H1 (cell line): ENCODE results near the gene SPSB1. TPM values are rescaled to one million over a fixed set of nuclear protein-coding genes. Genes with fewer than 3 reads are reported as not detected.

Experiments
- CTCF ChIA-PET: fragments of 300-600 bp; sonication (Branson Sonifier 250); formaldehyde crosslinking; loops from one replicate; lab custom pipeline; 2021; ENCODE audit not compliant: partially characterized antibody; lab: Charles Lee
- POLR2A ChIA-PET: fragments of 300-600 bp; sonication (Branson Sonifier 250); formaldehyde crosslinking; loops from one replicate; lab custom pipeline; 2021; ENCODE audit warnings: inconsistent platforms; ENCODE audit not compliant: partially characterized antibody; lab: Charles Lee
- DNase-seq, 2 experiments: peaks; one replicate each; pipeline versions ENCODE4 v3.0.0 to v3.0.0-alpha.2; 2010 to 2022; ENCODE audit warnings: low spot score in 2 of 2, low read depth in 1 of 2, mixed read lengths in 1 of 2
- FAIRE-seq: peaks from 2 replicates; lab custom pipeline; 2011; peaks lifted over from hg19 to GRCh38; lab: Jason Lieb, UNC
- H2AFZ ChIP-seq: 2 replicates; pipeline ENCODE4 v1.8.1; 2012; ENCODE audit warnings: low read length, inconsistent platforms
- H2AK5ac ChIP-seq: 2 replicates; pipeline ENCODE4 v1.6.1; 2013; ENCODE audit warnings: low read depth, low read length
- H2BK120ac ChIP-seq: replicated peaks from 2 replicates; pipeline ENCODE3; 2013; ENCODE audit warnings: low read depth, low read length, inconsistent platforms
- H2BK12ac ChIP-seq: 2 replicates; pipeline ENCODE4 v1.6.1; 2013; ENCODE audit warnings: low read depth, low read length
- H2BK15ac ChIP-seq: 2 replicates; pipeline ENCODE4 v1.6.1; 2013; ENCODE audit warnings: low read length
- H2BK20ac ChIP-seq: 2 replicates; pipeline ENCODE4 v1.6.1; 2013; ENCODE audit warnings: low read length
- H2BK5ac ChIP-seq: 2 replicates; pipeline ENCODE4 v1.6.1; 2013; ENCODE audit warnings: low read depth, low read length
- H3K14ac ChIP-seq: 2 replicates; pipeline ENCODE4 v1.6.1; 2013; ENCODE audit warnings: inconsistent platforms; ENCODE audit not compliant: insufficient read length
- H3K18ac ChIP-seq: 2 replicates; pipeline ENCODE4 v1.6.1; 2013; ENCODE audit warnings: low read length; ENCODE audit errors: extremely low read depth
- H3K23ac ChIP-seq: 2 replicates; pipeline ENCODE4 v1.6.1; 2013; ENCODE audit warnings: inconsistent platforms; ENCODE audit not compliant: insufficient read length
- H3K23me2 ChIP-seq: 2 replicates; pipeline ENCODE4 v1.6.1; 2013; ENCODE audit warnings: low read depth, low read length
- H3K27ac ChIP-seq: 2 replicates; pipeline ENCODE4 v1.6.1; 2011; ENCODE audit warnings: low read depth, low read length, inconsistent platforms
- H3K27me3 ChIP-seq, 4 experiments: replicated peaks in 1 of 4; 1 replicate in 1 of 4; 2 replicates in 3 of 4; pipeline versions ENCODE4 v1.6.1 to v1.8.1; 2011 to 2013; ENCODE audit warnings: low read length in 3 of 4, mild to moderate bottlenecking in 3 of 4, inconsistent platforms in 2 of 4, mixed read lengths in 2 of 4, moderate library complexity in 1 of 4; ENCODE audit not compliant: control insufficient read depth in 3 of 4, insufficient read depth in 3 of 4; ENCODE audit errors: extremely low read depth in 1 of 4
- H3K36me3 ChIP-seq, 4 experiments: 2 replicates each; pipeline versions ENCODE4 v1.6.1 to v1.8.1; 2011 to 2013; ENCODE audit warnings: mild to moderate bottlenecking in 4 of 4, low read length in 3 of 4, moderate library complexity in 2 of 4, control low read depth in 1 of 4, inconsistent platforms in 1 of 4; ENCODE audit not compliant: insufficient read depth in 4 of 4, control insufficient read depth in 2 of 4
- H3K4ac ChIP-seq: replicated peaks from 2 replicates; pipeline ENCODE3; 2013; ENCODE audit warnings: low read length, low read depth, mixed read lengths, inconsistent platforms; ENCODE audit not compliant: insufficient read length
- H3K4me1 ChIP-seq, 4 experiments: replicated peaks in 1 of 4; 1 replicate in 1 of 4; 2 replicates in 3 of 4; pipeline versions ENCODE4 v1.6.1 to v1.8.1; 2011 to 2013; ENCODE audit warnings: low read length in 3 of 4, inconsistent platforms in 2 of 4, mixed read lengths in 1 of 4; ENCODE audit not compliant: insufficient read depth in 4 of 4, control insufficient read depth in 3 of 4
- H3K4me2 ChIP-seq, 2 experiments: 2 replicates each; pipeline versions ENCODE4 v1.6.1 to v1.8.1; 2011 to 2013; ENCODE audit warnings: low read depth in 2 of 2, low read length in 2 of 2, control low read depth in 1 of 2, inconsistent platforms in 1 of 2, mild to moderate bottlenecking in 1 of 2; ENCODE audit not compliant: insufficient read depth in 1 of 2
- H3K4me3 ChIP-seq, 4 experiments: fragments of 200-600, 300-600 bp in 1 of 4; sonication (generic), shearing (Covaris generic), sonication (Bioruptor Twin) in 1 of 4; 2 replicates each; pipeline versions ENCODE4 v1.5.1 to v1.8.1; 2011 to 2016; ENCODE audit warnings: low read length in 4 of 4, low read depth in 3 of 4, control low read depth in 2 of 4, inconsistent platforms in 2 of 4, mild to moderate bottlenecking in 2 of 4, mixed read lengths in 1 of 4, moderate library complexity in 1 of 4; ENCODE audit not compliant: insufficient read depth in 2 of 4; ENCODE audit errors: extremely low read depth in 1 of 4
- H3K56ac ChIP-seq: replicated peaks from 2 replicates; pipeline ENCODE3; 2013; ENCODE audit warnings: low read depth, mild to moderate bottlenecking, mixed read lengths, low read length, inconsistent platforms; ENCODE audit not compliant: insufficient read length
- H3K79me1 ChIP-seq: 2 replicates; pipeline ENCODE4 v1.6.1; 2013; ENCODE audit warnings: low read depth, low read length, control low read depth
- H3K79me2 ChIP-seq, 2 experiments: 2 replicates each; pipeline versions ENCODE4 v1.6.1 to v1.8.1; 2012 to 2013; ENCODE audit warnings: low read length in 2 of 2, mild to moderate bottlenecking in 2 of 2, inconsistent platforms in 1 of 2; ENCODE audit not compliant: insufficient read depth in 2 of 2, control insufficient read depth in 1 of 2
- H3K9ac ChIP-seq, 4 experiments: replicated peaks in 1 of 4; 1 replicate in 1 of 4; 2 replicates in 3 of 4; pipeline versions ENCODE4 v1.6.1 to v1.8.1; 2011 to 2013; ENCODE audit warnings: low read depth in 3 of 4, low read length in 3 of 4, control low read depth in 2 of 4, mild to moderate bottlenecking in 2 of 4, moderate library complexity in 2 of 4, inconsistent platforms in 1 of 4; ENCODE audit errors: extremely low read depth in 1 of 4
- H3K9me3 ChIP-seq, 2 experiments: 2 replicates each; pipeline versions ENCODE4 v1.6.1 to v1.8.1; 2012 to 2013; ENCODE audit warnings: mild to moderate bottlenecking in 2 of 2, moderate library complexity in 2 of 2, control low read depth in 1 of 2, inconsistent platforms in 1 of 2, low read depth in 1 of 2, low read length in 1 of 2, mixed read lengths in 1 of 2; ENCODE audit not compliant: insufficient read depth in 2 of 2
- H4K20me1 ChIP-seq, 2 experiments: replicated peaks in 1 of 2; 2 replicates each; pipeline versions ENCODE3 to v1.8.1; 2011 to 2013; ENCODE audit warnings: inconsistent platforms in 2 of 2, low read length in 2 of 2, mild to moderate bottlenecking in 1 of 2; ENCODE audit not compliant: insufficient read depth in 2 of 2, control insufficient read depth in 1 of 2
- H4K5ac ChIP-seq: 2 replicates; pipeline ENCODE4 v1.6.1; 2013; ENCODE audit warnings: low read length, low read depth, mixed read lengths, inconsistent platforms; ENCODE audit not compliant: insufficient read length
- H4K8ac ChIP-seq: 2 replicates; pipeline ENCODE4 v1.8.0; 2013; ENCODE audit warnings: mild to moderate bottlenecking, moderate library complexity, low read length, inconsistent platforms; ENCODE audit not compliant: insufficient read depth; ENCODE audit errors: extremely low read depth
- H4K91ac ChIP-seq: replicated peaks from 2 replicates; pipeline ENCODE3; 2013; ENCODE audit warnings: low read length, mixed read lengths, inconsistent platforms; ENCODE audit not compliant: insufficient read length
- ATF2 ChIP-seq: IDR thresholded peaks from 2 replicates; pipeline ENCODE4 v1.6.1; 2012; ENCODE audit warnings: low read length, inconsistent platforms
- ATF3 ChIP-seq: IDR thresholded peaks from 2 replicates; pipeline ENCODE4 v1.6.1; 2011; ENCODE audit warnings: low read depth, mild to moderate bottlenecking, low read length; ENCODE audit not compliant: insufficient read depth
- GTF2F1 ChIP-seq: IDR thresholded peaks from 2 replicates; pipeline ENCODE4 v1.6.1; 2012; ENCODE audit warnings: low read depth, low read length, improper control_type of control experiment, borderline replicate concordance
- KDM1A ChIP-seq: fragments of 200-600, 300-600 bp; sonication (generic); IDR thresholded peaks from 2 replicates; pipeline ENCODE4 v1.7.1; 2016; ENCODE audit warnings: mild to moderate bottlenecking, low read length, borderline replicate concordance
- MAFK ChIP-seq: IDR thresholded peaks from 2 replicates; pipeline ENCODE4 v1.6.1; 2012; ENCODE audit warnings: low read depth, mild to moderate bottlenecking, improper control_type of control experiment, low read length
- MAX ChIP-seq: IDR thresholded peaks from 2 replicates; pipeline ENCODE4 v1.6.1; 2012; ENCODE audit warnings: inconsistent platforms
- RNF2 ChIP-seq: fragments of 200-900, 300-1000 bp; sonication (generic); IDR thresholded peaks from 2 replicates; pipeline ENCODE4 v1.7.1; 2016; ENCODE audit warnings: borderline replicate concordance, low read depth, mild to moderate bottlenecking, antibody characterized with exemption, low read length; ENCODE audit not compliant: poor library complexity, severe bottlenecking; ENCODE audit errors: missing control alignments
- SAP30 ChIP-seq: fragments of 300-600 bp; sonication (generic); IDR thresholded peaks from 2 replicates; pipeline ENCODE4 v1.7.1; 2012; ENCODE audit warnings: low read length, moderate library complexity, mild to moderate bottlenecking, inconsistent platforms; ENCODE audit not compliant: insufficient read depth, insufficient replicate concordance
- SUZ12 ChIP-seq: fragments of 200-600 bp; sonication (generic); IDR thresholded peaks from 2 replicates; pipeline ENCODE4 v1.6.1; 2012; ENCODE audit warnings: mild to moderate bottlenecking, inconsistent platforms, low read length, moderate library complexity, mixed read lengths
- TAF1 ChIP-seq: IDR thresholded peaks from 2 replicates; pipeline ENCODE4 v1.6.1; 2011; ENCODE audit warnings: mild to moderate bottlenecking, low read depth, low read length
- WGBS, 2 experiments: shearing (Covaris generic) in 1 of 2; methylation state at CpG; one replicate each; pipeline versions ENCODE4 v1.1.6 to v1.1.7; 2013 to 2015; ENCODE audit warnings: low lambda C conversion rate in 2 of 2, mixed read lengths in 2 of 2, inconsistent platforms in 1 of 2, low coverage in 1 of 2, missing lambda C conversion rate in 1 of 2; ENCODE audit not compliant: insufficient replicate concordance in 2 of 2, insufficient coverage in 1 of 2, insufficient read length in 1 of 2; ENCODE audit errors: extremely low coverage in 1 of 2, missing lambda C conversion rate in 1 of 2; 5-methylcytosine and 5-hydroxymethylcytosine counted together
- polyA plus RNA-seq, 7 experiments: library from polyadenylated mRNA; depleted of rRNA in 3 of 7; stranded (reverse) in 5 of 7; unstranded in 2 of 7; fragments of >200 nt in 5 of 7; fragments of 200-250 nt in 2 of 7; gene quantifications; 1 replicate in 5 of 7; 2 replicates in 1 of 7; 4 replicates in 1 of 7; pipeline versions ENCODE4 v1.2.1 to v1.2.3, GENCODE V29; 2011 to 2013; ENCODE audit warnings: missing spikeins in 2 of 7, mixed read lengths in 2 of 7
- total RNA-seq: library from RNA; stranded (reverse); fragmentation: NEBNext Ultra II Directional; extraction: Animal tissue kit (Norgen Biotek cat#: 25700); gene quantifications from 2 replicates; pipeline ENCODE4 v1.2.1, GENCODE V29; 2021

SPSB1 gene
- total and polyA plus RNA-seq, 2 of the 8 experiments (the other 6 are each of a cell fraction or from before 2014, with no cell fraction given) = 5.3 to 6.4 TPM

- no peak overlapping the region for H3K4me3 ChIP-seq
- H2AK5ac ChIP-seq = no peak overlapping the region
- no peak overlapping the region for H4K91ac ChIP-seq
- no peak overlapping the region for H3K4ac ChIP-seq
- H3K14ac ChIP-seq = no peak overlapping the region
- no peak overlapping the region for H2BK20ac ChIP-seq
- no peak overlapping the region for H2BK12ac ChIP-seq
- WGBS, 2 experiments = 79% methylated on average over 6 of the region's 6 CpGs; no CpG with 5 or more reads in 1 of the 2 experiments
- no peaks in the 10 kb centered on the region for H3K79me2 ChIP-seq
- H3K23me2 ChIP-seq = no peaks in the 10 kb centered on the region
- H3K4me1 ChIP-seq = peaks cover 0 to 4% (median 1%) of the 10 kb centered on the region in 4 experiments; a peak in 4 of 7 replicates
- CTCF ChIA-PET = interaction anchor here (1.2 kb wide), 1 partner anchor 91 kb away, joined by 5 read pairs; no protein-coding TSS in a partner anchor
- no peak overlapping the region for H3K27ac ChIP-seq
- no peak overlapping the region for H3K56ac ChIP-seq
- no peaks in the 10 kb centered on the region for H3K9me3 ChIP-seq
- no peak for DNase-seq
- no peak overlapping the region for H4K8ac ChIP-seq
- no peak for FAIRE-seq
- no peak overlapping the region for H3K9ac ChIP-seq
- no peaks in the 10 kb centered on the region for H4K20me1 ChIP-seq
- POLR2A ChIA-PET = no interaction called here
- H3K36me3 ChIP-seq = no peaks in the 10 kb centered on the region
- H2BK15ac ChIP-seq = no peak overlapping the region
- H3K27me3 ChIP-seq = no peaks in the 10 kb centered on the region
- no peak overlapping the region for H4K5ac ChIP-seq
- H2BK5ac ChIP-seq = no peak overlapping the region
- no peak overlapping the region for H3K23ac ChIP-seq
- no peak overlapping the region for H2BK120ac ChIP-seq
- H2AFZ ChIP-seq = no peak overlapping the region
- no peak overlapping the region for H3K4me2 ChIP-seq
- no peaks in the 10 kb centered on the region for H3K79me1 ChIP-seq
- H3K18ac ChIP-seq = no peak overlapping the region
- TF ChIP-seq KDM1A (no peak), GTF2F1 (no peak), MAX (no peak), RNF2 (no peak), TAF1 (no peak), ATF2 (no peak), SAP30 (no peak), ATF3 (no peak), SUZ12 (no peak), MAFK (no peak)
Observed at GRCh38 chr1:9380711-9381110, 88.0 kb downstream of the SPSB1 start.
